SU-DHL-6 (cell line): ENCODE results near the gene NOTO.

Source experiments
- EZH2phosphoT487 ChIP-seq: fragments of 200-600 bp; sonication (generic), shearing (Covaris generic); conservative IDR thresholded peaks from 2 replicates; pipeline ENCODE4 v1.6.1; 2018; ENCODE audit warnings: mild to moderate bottlenecking, antibody characterized with exemption, low read length, moderate library complexity, mixed read lengths
- TF ChIP-seq, protein P1 (sequence below): fragments of 200-600 bp; sonication (generic); IDR thresholded peaks from one replicate; pipeline ENCODE4 v1.5.1; 2017; ENCODE audit warnings: antibody characterized with exemption, mild to moderate bottlenecking, low read length, moderate library complexity; ENCODE audit not compliant: insufficient read depth, poor library complexity, severe bottlenecking

DNA sequence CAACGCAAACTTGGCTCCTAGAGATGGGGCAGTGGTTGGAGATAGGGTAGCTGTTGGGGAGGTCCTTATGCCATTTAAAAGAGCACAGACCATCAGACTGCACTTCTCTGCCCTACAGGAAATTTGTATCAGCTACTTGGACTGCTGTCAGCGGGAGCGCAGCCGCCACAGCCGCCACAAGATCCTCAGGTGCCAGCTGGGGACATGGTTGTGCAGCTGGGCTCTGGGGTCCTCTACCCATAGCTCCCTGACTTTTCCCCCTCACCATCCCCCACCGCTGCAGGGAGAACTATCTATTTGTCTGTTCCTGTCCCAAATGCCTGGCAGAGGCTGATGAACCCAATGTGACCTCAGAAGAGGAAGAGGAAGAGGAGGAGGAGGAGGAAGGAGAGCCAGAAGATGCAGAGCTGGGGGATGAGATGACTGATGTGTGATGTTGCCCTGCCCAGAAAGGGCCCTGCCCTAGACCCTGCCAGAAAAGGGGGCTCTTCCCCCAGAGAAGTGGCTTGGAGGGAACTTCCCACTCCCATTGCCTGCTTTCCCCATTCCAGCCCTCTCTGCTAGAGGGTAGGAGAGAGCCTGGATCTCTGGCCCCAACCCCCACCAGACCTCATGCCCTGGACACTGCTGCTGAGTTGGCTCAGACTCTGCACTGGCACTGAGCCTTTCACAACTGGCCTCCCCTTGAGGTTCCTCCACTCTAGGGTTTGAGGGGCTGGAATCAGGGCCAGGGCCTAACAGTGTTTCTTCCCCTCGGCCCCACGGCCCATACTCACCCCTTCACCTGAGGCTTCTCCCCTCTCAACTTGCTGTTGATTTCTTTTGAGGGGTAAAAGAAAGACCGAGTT, 23.4 kb downstream of the NOTO start:
- TF ChIP-seq, protein P1, sequence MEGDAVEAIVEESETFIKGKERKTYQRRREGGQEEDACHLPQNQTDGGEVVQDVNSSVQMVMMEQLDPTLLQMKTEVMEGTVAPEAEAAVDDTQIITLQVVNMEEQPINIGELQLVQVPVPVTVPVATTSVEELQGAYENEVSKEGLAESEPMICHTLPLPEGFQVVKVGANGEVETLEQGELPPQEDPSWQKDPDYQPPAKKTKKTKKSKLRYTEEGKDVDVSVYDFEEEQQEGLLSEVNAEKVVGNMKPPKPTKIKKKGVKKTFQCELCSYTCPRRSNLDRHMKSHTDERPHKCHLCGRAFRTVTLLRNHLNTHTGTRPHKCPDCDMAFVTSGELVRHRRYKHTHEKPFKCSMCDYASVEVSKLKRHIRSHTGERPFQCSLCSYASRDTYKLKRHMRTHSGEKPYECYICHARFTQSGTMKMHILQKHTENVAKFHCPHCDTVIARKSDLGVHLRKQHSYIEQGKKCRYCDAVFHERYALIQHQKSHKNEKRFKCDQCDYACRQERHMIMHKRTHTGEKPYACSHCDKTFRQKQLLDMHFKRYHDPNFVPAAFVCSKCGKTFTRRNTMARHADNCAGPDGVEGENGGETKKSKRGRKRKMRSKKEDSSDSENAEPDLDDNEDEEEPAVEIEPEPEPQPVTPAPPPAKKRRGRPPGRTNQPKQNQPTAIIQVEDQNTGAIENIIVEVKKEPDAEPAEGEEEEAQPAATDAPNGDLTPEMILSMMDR, result no peak
- TF ChIP-seq EZH2phosphoT487, result no peak
